CD14-positive monocyte (primary cell): ENCODE data around the gene KRTDAP. TPM values are rescaled to one million over a fixed set of nuclear protein-coding genes. Genes with fewer than 3 reads are reported as not detected.

ENCODE experiments used
- DNase-seq, 3 donors: peaks; one replicate each; pipeline ENCODE4 v3.0.0-alpha.2; 2011 to 2022
- H2AFZ ChIP-seq: 2 replicates; pipeline ENCODE4 v1.6.0; 2012; ENCODE audit warnings: mild to moderate bottlenecking, low read depth, low read length, inconsistent platforms; ENCODE audit not compliant: insufficient read depth, poor library complexity, severe bottlenecking
- H3K27ac ChIP-seq, 2 donors: 1 replicate in 1 of 2; 2 replicates in 1 of 2; pipeline ENCODE4 v1.5.1; 2012 to 2013; ENCODE audit warnings: low read length in 2 of 2, control low read depth in 1 of 2, inconsistent platforms in 1 of 2, low read depth in 1 of 2, mild to moderate bottlenecking in 1 of 2
- H3K27me3 ChIP-seq, 2 donors: one replicate each; pipeline versions ENCODE4 v1.6.0 to v1.6.1; 2011 to 2013; ENCODE audit warnings: low read length in 2 of 2; ENCODE audit not compliant: control insufficient read depth in 2 of 2, insufficient read depth in 2 of 2
- H3K36me3 ChIP-seq, 2 donors: replicated peaks in 1 of 2; 1 replicate in 1 of 2; 2 replicates in 1 of 2; pipeline versions ENCODE4 v1.5.1 to v1.6.1; 2012 to 2013; ENCODE audit warnings: low read length in 2 of 2, control low read depth in 1 of 2, inconsistent platforms in 1 of 2, mild to moderate bottlenecking in 1 of 2; ENCODE audit not compliant: insufficient read depth in 2 of 2, control insufficient read depth in 1 of 2
- H3K4me1 ChIP-seq, 2 donors: 1 replicate in 1 of 2; 2 replicates in 1 of 2; pipeline versions ENCODE4 v1.5.1 to v1.6.1; 2012 to 2013; ENCODE audit warnings: low read length in 2 of 2, control low read depth in 1 of 2, inconsistent platforms in 1 of 2, mild to moderate bottlenecking in 1 of 2, moderate library complexity in 1 of 2; ENCODE audit not compliant: insufficient read depth in 2 of 2, control insufficient read depth in 1 of 2
- H3K4me2 ChIP-seq: replicated peaks from 2 replicates; pipeline ENCODE3; 2012; ENCODE audit warnings: low read length, moderate library complexity, mild to moderate bottlenecking; ENCODE audit not compliant: poor library complexity, severe bottlenecking; ENCODE audit errors: extremely low read depth
- H3K4me3 ChIP-seq, 3 experiments: fragments of 200-600 bp in 1 of 3; sonication (generic) in 1 of 3; replicated peaks in 1 of 3; 1 replicate in 2 of 3; 2 replicates in 1 of 3; pipeline ENCODE4 v1.5.1; 2011 to 2013; ENCODE audit warnings: low read length in 3 of 3, mild to moderate bottlenecking in 3 of 3, control low read depth in 2 of 3, low read depth in 2 of 3, inconsistent platforms in 1 of 3, moderate library complexity in 1 of 3
- H3K79me2 ChIP-seq: 2 replicates; pipeline ENCODE4 v1.6.0; 2012; ENCODE audit warnings: mild to moderate bottlenecking, control low read depth, inconsistent platforms, low read length, moderate library complexity; ENCODE audit not compliant: insufficient read depth
- H3K9ac ChIP-seq: 2 replicates; pipeline ENCODE4 v1.6.0; 2017; ENCODE audit warnings: low read length, mild to moderate bottlenecking; ENCODE audit not compliant: insufficient read depth, poor library complexity, severe bottlenecking
- H3K9me3 ChIP-seq, 2 donors: replicated peaks in 1 of 2; 1 replicate in 1 of 2; 2 replicates in 1 of 2; pipeline versions ENCODE4 v1.5.1 to v1.6.1; 2012 to 2013; ENCODE audit warnings: low read length in 2 of 2, control low read depth in 1 of 2; ENCODE audit not compliant: control insufficient read depth in 1 of 2, insufficient read depth in 1 of 2
- H4K20me1 ChIP-seq: 2 replicates; pipeline ENCODE4 v1.6.0; 2012; ENCODE audit warnings: mild to moderate bottlenecking, low read length, control low read depth, moderate library complexity; ENCODE audit not compliant: insufficient read depth
- H3K27ac Mint-ChIP-seq, 7 donors: one replicate each; pipeline ENCODE4 v1.8.0; 2020; ENCODE audit warnings: mild to moderate bottlenecking in 7 of 7, mixed read lengths in 7 of 7, moderate library complexity in 6 of 7, inconsistent platforms in 2 of 7
- H3K27me3 Mint-ChIP-seq, 3 donors: one replicate each; pipeline ENCODE4 v1.8.0; 2021 to 2022; ENCODE audit warnings: low read depth in 3 of 3, mild to moderate bottlenecking in 3 of 3, mixed read lengths in 3 of 3, moderate library complexity in 3 of 3, inconsistent platforms in 1 of 3
- H3K36me3 Mint-ChIP-seq, 2 donors: one replicate each; pipeline ENCODE4 v1.8.0; 2020; ENCODE audit warnings: mixed read lengths in 2 of 2, inconsistent platforms in 1 of 2, mild to moderate bottlenecking in 1 of 2
- H3K4me1 Mint-ChIP-seq: one replicate; pipeline ENCODE4 v1.8.0; 2020; ENCODE audit warnings: mild to moderate bottlenecking, mixed read lengths
- H3K4me3 Mint-ChIP-seq, 2 donors: one replicate each; pipeline ENCODE4 v1.8.0; 2020; ENCODE audit warnings: mild to moderate bottlenecking in 2 of 2, mixed read lengths in 2 of 2, moderate library complexity in 1 of 2
- H3K9me3 Mint-ChIP-seq, 7 donors: one replicate each; pipeline ENCODE4 v1.8.0; 2020 to 2022; ENCODE audit warnings: mixed read lengths in 7 of 7, mild to moderate bottlenecking in 6 of 7, moderate library complexity in 6 of 7, inconsistent platforms in 2 of 7
- WGBS: methylation state at CpG from one replicate; pipeline ENCODE4 v1.1.5; 2013; ENCODE audit warnings: missing lambda C conversion rate; ENCODE audit not compliant: insufficient coverage; 5-methylcytosine and 5-hydroxymethylcytosine counted together
- intact Hi-C, 2 donors: fragments of 100-400 bp; cut with micrococcal nuclease; formaldehyde crosslinking; loops; one replicate each; pipeline versions ENCODE4 v1.15.0 to v1.15.1; 2023
- polyA plus RNA-seq, 3 donors: library from polyadenylated mRNA; depleted of rRNA in 1 of 3; unstranded in 2 of 3; stranded (reverse) in 1 of 3; fragments of 300-500 nt in 2 of 3; fragments of >200 nt in 1 of 3; fragmentation: Illumina TruSeq in 2 of 3; gene quantifications; 1 replicate in 2 of 3; 2 replicates in 1 of 3; pipeline ENCODE4 v1.2.3, GENCODE V29; 2012 to 2021
- TF ChIP-seq, protein P1 (sequence below): fragments of 200-600 bp; IDR thresholded peaks from one replicate; pipeline ENCODE4 v1.8.0; 2022; ENCODE audit warnings: antibody characterized with exemption, mild to moderate bottlenecking

Gene KRTDAP
- polyA plus RNA-seq, 3 donors = not detected

DNA sequence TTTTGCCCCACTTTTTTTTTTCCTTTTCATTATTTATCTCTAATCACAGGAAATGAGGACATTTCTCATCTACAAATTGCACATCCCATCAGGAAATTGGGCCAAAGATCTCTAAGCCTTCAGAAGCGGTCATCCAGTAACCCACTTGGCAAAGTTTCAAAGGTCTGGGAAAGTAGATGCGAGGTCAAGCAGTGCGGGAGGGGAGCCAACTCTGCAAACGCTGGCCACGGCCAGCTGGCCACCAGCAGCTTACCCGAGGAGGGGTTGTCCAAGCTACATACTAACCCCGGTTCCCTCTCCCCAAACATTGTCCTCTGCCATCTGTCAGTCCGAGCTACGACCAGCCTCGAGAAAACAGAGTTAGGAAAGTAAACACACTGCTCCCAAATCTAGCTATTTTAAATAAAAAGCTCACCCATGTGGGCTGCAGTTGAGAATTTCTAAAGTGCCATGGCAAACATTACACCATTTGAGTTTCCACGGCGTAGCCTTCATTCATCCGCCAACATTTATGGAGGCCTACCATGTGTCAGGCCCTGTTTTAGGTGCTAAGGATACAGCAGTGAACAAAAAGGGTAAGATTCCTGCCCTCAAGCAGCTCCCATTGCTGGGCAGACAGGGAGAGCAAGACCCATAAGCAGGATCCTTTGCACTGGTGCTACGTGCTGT lies 30.7 kb downstream of the KRTDAP start:
- Histone ChIP-seq H3K4me3 (peak overlapping the region in 1 of 3 experiments; percentile 21), H3K36me3 (no peaks in the 10 kb centered on the region), H3K79me2 (no peaks in the 10 kb centered on the region), H3K27ac (peak overlapping the region in 1 of 2 donors; percentile 21), H3K9me3 (no peaks in the 10 kb centered on the region), H3K27me3 (no peaks in the 10 kb centered on the region), H2AFZ (no peak overlapping the region), H3K4me2 (peak overlapping the region; percentile 31), H4K20me1 (no peaks in the 10 kb centered on the region), H3K9ac (no peak overlapping the region), H3K4me1 (peaks cover 53 to 61% of the 10 kb centered on the region in 2 donors)
- DNase-seq = peak in 1 of 3 donors; percentile 35
- H3K36me3 Mint-ChIP-seq = no peaks in the 10 kb centered on the region
- TF ChIP-seq, protein P1, sequence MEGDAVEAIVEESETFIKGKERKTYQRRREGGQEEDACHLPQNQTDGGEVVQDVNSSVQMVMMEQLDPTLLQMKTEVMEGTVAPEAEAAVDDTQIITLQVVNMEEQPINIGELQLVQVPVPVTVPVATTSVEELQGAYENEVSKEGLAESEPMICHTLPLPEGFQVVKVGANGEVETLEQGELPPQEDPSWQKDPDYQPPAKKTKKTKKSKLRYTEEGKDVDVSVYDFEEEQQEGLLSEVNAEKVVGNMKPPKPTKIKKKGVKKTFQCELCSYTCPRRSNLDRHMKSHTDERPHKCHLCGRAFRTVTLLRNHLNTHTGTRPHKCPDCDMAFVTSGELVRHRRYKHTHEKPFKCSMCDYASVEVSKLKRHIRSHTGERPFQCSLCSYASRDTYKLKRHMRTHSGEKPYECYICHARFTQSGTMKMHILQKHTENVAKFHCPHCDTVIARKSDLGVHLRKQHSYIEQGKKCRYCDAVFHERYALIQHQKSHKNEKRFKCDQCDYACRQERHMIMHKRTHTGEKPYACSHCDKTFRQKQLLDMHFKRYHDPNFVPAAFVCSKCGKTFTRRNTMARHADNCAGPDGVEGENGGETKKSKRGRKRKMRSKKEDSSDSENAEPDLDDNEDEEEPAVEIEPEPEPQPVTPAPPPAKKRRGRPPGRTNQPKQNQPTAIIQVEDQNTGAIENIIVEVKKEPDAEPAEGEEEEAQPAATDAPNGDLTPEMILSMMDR = no peak
- H3K9me3 Mint-ChIP-seq = no peaks in the 10 kb centered on the region
- H3K4me1 Mint-ChIP-seq = peaks cover 68% of the 10 kb centered on the region
- intact Hi-C loops = loop anchor here (5.0 to 10.0 kb wide), 2 partner anchors 37 to 245 kb away; no protein-coding TSS in a partner anchor
- H3K27me3 Mint-ChIP-seq = peaks cover 4 to 9% (median 8%) of the 10 kb centered on the region in 3 donors
- H3K27ac Mint-ChIP-seq = peak overlapping the region in 6 of 7 donors; percentile 82 to 89 (median 86)
- H3K4me3 Mint-ChIP-seq = peak overlapping the region in 1 of 2 donors; percentile 46
- WGBS = 54% methylated on average over 12 of the region's 14 CpGs

DNA sequence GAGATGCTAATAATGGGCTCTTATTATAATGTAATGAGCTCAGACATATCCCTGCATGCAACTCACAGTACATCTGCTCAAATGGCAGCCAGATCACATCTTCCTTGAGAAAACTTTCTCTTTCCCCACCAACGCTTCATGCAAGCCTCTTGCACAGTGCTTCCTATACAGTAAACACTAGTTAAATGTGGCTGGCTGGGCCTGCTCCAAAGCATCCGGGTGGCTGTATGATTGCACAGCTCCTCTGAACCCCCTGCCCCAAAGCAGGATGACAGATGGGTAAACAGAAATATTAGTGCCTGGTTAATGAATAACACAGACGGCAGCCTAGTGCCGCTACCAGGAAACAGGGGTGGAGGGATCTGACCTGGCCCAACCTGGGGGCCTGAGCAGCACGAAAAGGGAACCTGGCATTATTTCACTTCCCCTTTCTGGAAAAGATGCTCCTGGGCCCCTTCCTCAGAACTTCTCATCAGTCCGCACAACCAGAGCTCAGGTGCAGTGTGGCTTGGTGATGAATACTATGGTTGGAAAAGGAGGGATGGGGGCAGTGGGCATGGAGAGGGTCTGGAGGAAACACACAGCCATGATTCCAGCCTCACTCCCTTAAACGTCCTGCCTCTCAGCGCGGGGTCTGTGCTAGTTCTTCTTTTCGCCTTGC lies 31.4 kb downstream of the KRTDAP start:
- Histone ChIP-seq H3K9ac (no peak overlapping the region), H3K4me2 (peak overlapping the region; percentile 31), H3K79me2 (no peaks in the 10 kb centered on the region), H3K36me3 (no peaks in the 10 kb centered on the region), H3K4me3 (peak overlapping the region in 1 of 3 experiments; percentile 21), H3K27me3 (no peaks in the 10 kb centered on the region), H4K20me1 (no peaks in the 10 kb centered on the region), H3K9me3 (no peaks in the 10 kb centered on the region), H3K27ac (peak overlapping the region; percentile 16 to 21), H3K4me1 (peaks cover 53 to 58% of the 10 kb centered on the region in 2 donors), H2AFZ (no peak overlapping the region)
- intact Hi-C loops = loop anchor here in 1 of 2 donors (5.0 kb wide), 1 partner anchor 37 kb away; no protein-coding TSS in a partner anchor
- peak; percentile 70 to 81 (median 77) for DNase-seq
- TF ChIP-seq, protein P1 = no peak
- 0% methylated on average over 3 of the region's 10 CpGs for WGBS
- Mint-ChIP-seq H3K4me3 (peak overlapping the region in 1 of 2 donors; percentile 39), H3K27ac (peak overlapping the region; percentile 81 to 89 (median 85)), H3K9me3 (no peaks in the 10 kb centered on the region), H3K36me3 (no peaks in the 10 kb centered on the region), H3K27me3 (peaks cover 4 to 9% (median 8%) of the 10 kb centered on the region in 3 donors), H3K4me1 (peaks cover 67% of the 10 kb centered on the region)
